ENCODE measurements around the gene MAP3K5. TPM values are rescaled to one million over a fixed set of nuclear protein-coding genes. Genes with fewer than 3 reads are reported as not detected.
"Not testable (repeated sequence)": the region's sequence is repeated elsewhere in the genome, so short reads cannot be mapped to it uniquely, and the experiment has no call there.

Gene MAP3K5
- total RNA-seq, 1 donor from 2014 or later: 0.02 TPM

- Histone ChIP-seq H3K4me2 (no peak overlapping the region), H3K36me3 (no peaks in the 10 kb centered on the region), H2AFZ (replicated peaks) (no peak overlapping the region), H3K4me1 (no peaks in the 10 kb centered on the region), H3K4me3 (no peak overlapping the region), H3K9ac (no peak overlapping the region), H4K20me1 (ENCODE audit: low read depth) (no peaks in the 10 kb centered on the region), H3K79me2 (ENCODE audit: low read depth) (no peaks in the 10 kb centered on the region), H3F3A (ENCODE audit: low read depth) (no peaks in the 10 kb centered on the region), H3K27me3 (no peaks in the 10 kb centered on the region), H3K27ac (no peak overlapping the region), H3K9me3 (ENCODE audit: low read depth) (no peaks in the 10 kb centered on the region)
- no peaks in the 10 kb centered on the region for H3K9me3 Mint-ChIP-seq
- H3K36me3 Mint-ChIP-seq: no peaks in the 10 kb centered on the region
- H3K4me1 Mint-ChIP-seq: peaks cover 3% of the 10 kb centered on the region
- no peak for DNase-seq (ENCODE audit: low spot score)
- H3K27me3 Mint-ChIP-seq (ENCODE audit: insufficient read depth, low read depth): peaks cover 5% of the 10 kb centered on the region
- H3K4me3 Mint-ChIP-seq: no peak overlapping the region
- no peak for TF ChIP-seq EZH2phosphoT487 (IDR thresholded peaks at IDR 0.05)
- TF ChIP-seq CTCF (IDR thresholded peaks at IDR 0.05): no peak
- no peak overlapping the region for H3K27ac Mint-ChIP-seq
Measured at GRCh38 chr6:136695412-136695811, 96.9 kb downstream of the MAP3K5 start.

- TF ChIP-seq EZH2phosphoT487 (IDR thresholded peaks at IDR 0.05) (no peak), CTCF (IDR thresholded peaks at IDR 0.05) (no peak), EZH2 (IDR thresholded peaks at IDR 0.05) (no peak)
- H3F3A ChIP-seq (ENCODE audit: low read depth): no peaks in the 10 kb centered on the region
- no peaks in the 10 kb centered on the region for H3K9me3 Mint-ChIP-seq
Measured at GRCh38 chr6:136693090-136693489, 99.2 kb downstream of the MAP3K5 start.

GRCh38 chr6:136687894-136688293 is 104.4 kb downstream of the MAP3K5 start:
- H3K27ac ChIP-seq; H3K79me2 ChIP-seq (ENCODE audit: low read depth); H3K36me3 Mint-ChIP-seq; H3K36me3 ChIP-seq; H3K27me3 ChIP-seq; H3K9ac ChIP-seq; H3K4me1 ChIP-seq; H3K9me3 ChIP-seq (ENCODE audit: low read depth); H3K9me3 Mint-ChIP-seq; H3K27me3 Mint-ChIP-seq (ENCODE audit: insufficient read depth, low read depth); H3K27ac Mint-ChIP-seq; H3K4me2 ChIP-seq; H2AFZ ChIP-seq (replicated peaks); H3K4me3 Mint-ChIP-seq; DNase-seq (ENCODE audit: low spot score); H4K20me1 ChIP-seq (ENCODE audit: low read depth); H3F3A ChIP-seq (ENCODE audit: low read depth); H3K4me3 ChIP-seq; H3K4me1 Mint-ChIP-seq: not testable (repeated sequence)

More at GRCh38 chr6:136693090-136693489, 99.2 kb downstream of the MAP3K5 start:
- H3K27me3 ChIP-seq: no peaks in the 10 kb centered on the region
- no peak overlapping the region for H3K4me3 ChIP-seq
- no peak overlapping the region for H3K4me2 ChIP-seq
- no peak overlapping the region for H2AFZ ChIP-seq (replicated peaks)
- Mint-ChIP-seq H3K36me3 (no peaks in the 10 kb centered on the region), H3K4me1 (peaks cover 3% of the 10 kb centered on the region), H3K27ac (no peak overlapping the region), H3K4me3 (no peak overlapping the region), H3K27me3 (ENCODE audit: insufficient read depth, low read depth) (peaks cover 2% of the 10 kb centered on the region)
- no peaks in the 10 kb centered on the region for H3K9me3 ChIP-seq (ENCODE audit: low read depth)
- H3K27ac ChIP-seq: no peak overlapping the region
- no peak for DNase-seq (ENCODE audit: low spot score)
- H4K20me1 ChIP-seq (ENCODE audit: low read depth): no peaks in the 10 kb centered on the region
- no peaks in the 10 kb centered on the region for H3K79me2 ChIP-seq (ENCODE audit: low read depth)
- H3K9ac ChIP-seq: no peak overlapping the region
- H3K4me1 ChIP-seq: no peaks in the 10 kb centered on the region
- no peaks in the 10 kb centered on the region for H3K36me3 ChIP-seq

- H3K36me3 ChIP-seq: no peaks in the 10 kb centered on the region
- no peak overlapping the region for H3K9ac ChIP-seq
- H3K9me3 ChIP-seq (ENCODE audit: low read depth): no peaks in the 10 kb centered on the region
- H3K79me2 ChIP-seq (ENCODE audit: low read depth): no peaks in the 10 kb centered on the region
- no peak overlapping the region for H3K27ac ChIP-seq
- Mint-ChIP-seq H3K27me3 (ENCODE audit: insufficient read depth, low read depth) (peaks cover 5% of the 10 kb centered on the region), H3K36me3 (no peaks in the 10 kb centered on the region), H3K27ac (no peak overlapping the region), H3K4me3 (no peak overlapping the region), H3K4me1 (no peaks in the 10 kb centered on the region), H3K9me3 (peaks cover 6% of the 10 kb centered on the region)
- no peak overlapping the region for H2AFZ ChIP-seq (replicated peaks)
- H4K20me1 ChIP-seq (ENCODE audit: low read depth): no peaks in the 10 kb centered on the region
- no peak overlapping the region for H3K4me3 ChIP-seq
- no peaks in the 10 kb centered on the region for H3K27me3 ChIP-seq
- no peak overlapping the region for H3K4me2 ChIP-seq
- no peak for DNase-seq (ENCODE audit: low spot score)
- TF ChIP-seq EZH2phosphoT487 (IDR thresholded peaks at IDR 0.05): no peak
- no peak for TF ChIP-seq EZH2 (IDR thresholded peaks at IDR 0.05)
- no peak for TF ChIP-seq CTCF (IDR thresholded peaks at IDR 0.05)
- H3F3A ChIP-seq (ENCODE audit: low read depth): no peaks in the 10 kb centered on the region
- H3K4me1 ChIP-seq: no peaks in the 10 kb centered on the region
Measured at GRCh38 chr6:136685540-136686108, 106.7 kb downstream of the MAP3K5 start.
